GM21390 (cell line): ENCODE results near the gene COPA.
"Not testable (repeated sequence)": the region's sequence is repeated elsewhere in the genome, so short reads cannot be mapped to it uniquely, and the experiment has no call there.

ENCODE experiments used
- ATAC-seq: cut with Tn5 transposase; IDR thresholded peaks from one replicate; pipeline ENCODE4 v1.9.1; 2021; ENCODE audit not compliant: unreplicated experiment

The COPA gene

GRCh38 chr1:160342953-160343869 is at the start of gene COPA, which contains the start of gene NCSTN:
COPA (minus strand) TSS chr1:160343250; CDS start chr1:160343170, 80 bp downstream.
NCSTN (plus strand) TSS chr1:160343383; CDS start chr1:160343397, 14 bp downstream.
- ATAC-seq = peak; percentile 91

GRCh38 chr1:160388406-160388805 is 45.4 kb upstream of the COPA start:
- ATAC-seq = not testable (repeated sequence)

DNA sequence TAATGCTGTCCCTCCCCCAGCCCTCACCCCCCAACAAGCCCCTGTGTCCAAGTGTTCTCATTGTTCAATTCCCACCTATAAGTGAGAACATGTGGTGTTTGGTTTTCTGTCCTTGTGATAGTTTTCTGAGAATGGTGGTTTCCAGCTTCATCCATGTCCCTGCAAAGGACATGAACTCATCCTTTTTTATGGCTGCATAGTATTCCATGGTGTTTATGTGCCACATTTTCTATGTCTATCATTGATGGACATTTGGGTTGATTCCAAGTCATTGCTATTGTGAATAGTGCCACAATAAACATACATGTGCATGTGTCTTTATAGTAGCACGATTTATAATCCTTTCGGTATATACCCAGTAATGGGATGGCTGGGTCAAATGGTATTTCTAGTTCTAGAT is 41.8 kb upstream of the COPA start:
- not testable (repeated sequence) for ATAC-seq

GRCh38 chr1:160377585-160378206 is 34.6 kb upstream of the COPA start:
- no peak for ATAC-seq

GRCh38 chr1:160376525-160377131 is 33.6 kb upstream of the COPA start:
- no peak for ATAC-seq

- ATAC-seq = no peak
Measured at GRCh38 chr1:160375788-160376524, 32.9 kb upstream of the COPA start.

GRCh38 chr1:160374306-160375110 is 31.5 kb upstream of the COPA start:
- ATAC-seq = no peak

- no peak for ATAC-seq
Measured at GRCh38 chr1:160373696-160374095, 30.6 kb upstream of the COPA start.

- ATAC-seq = no peak
Measured at GRCh38 chr1:160371756-160372155, 28.7 kb upstream of the COPA start.

- no peak for ATAC-seq
Measured at GRCh38 chr1:160371346-160371631, 28.2 kb upstream of the COPA start.

DNA sequence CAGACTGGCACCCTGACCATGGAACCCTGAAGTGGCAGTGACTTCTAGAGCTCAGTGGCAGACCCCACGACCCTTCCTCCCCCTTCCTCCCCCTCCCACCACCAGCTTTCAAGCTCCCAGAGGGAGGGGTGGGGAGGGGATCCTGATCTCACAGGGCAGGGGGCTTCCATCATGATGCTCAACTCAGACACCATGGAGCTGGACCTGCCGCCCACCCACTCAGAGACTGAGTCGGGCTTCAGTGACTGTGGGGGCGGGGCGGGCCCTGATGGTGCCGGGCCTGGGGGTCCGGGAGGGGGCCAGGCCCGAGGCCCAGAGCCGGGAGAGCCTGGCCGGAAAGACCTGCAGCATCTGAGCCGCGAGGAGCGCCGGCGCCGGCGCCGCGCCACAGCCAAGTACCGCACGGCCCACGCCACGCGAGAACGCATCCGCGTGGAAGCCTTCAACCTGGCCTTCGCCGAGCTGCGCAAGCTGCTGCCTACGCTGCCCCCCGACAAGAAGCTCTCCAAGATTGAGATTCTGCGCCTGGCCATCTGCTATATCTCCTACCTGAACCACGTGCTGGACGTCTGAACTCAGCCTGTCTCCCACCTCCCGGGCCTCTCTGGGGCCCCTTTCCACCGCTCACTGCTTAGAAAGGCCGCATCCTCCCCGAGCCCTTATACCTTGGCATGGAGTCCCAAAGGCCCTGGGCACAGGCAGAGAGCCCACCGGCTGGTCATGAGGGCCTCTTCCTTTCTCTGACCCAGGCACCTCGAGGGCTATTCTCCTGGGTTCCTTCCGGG is 27.7 kb upstream of the COPA start:
- ATAC-seq = no peak

DNA sequence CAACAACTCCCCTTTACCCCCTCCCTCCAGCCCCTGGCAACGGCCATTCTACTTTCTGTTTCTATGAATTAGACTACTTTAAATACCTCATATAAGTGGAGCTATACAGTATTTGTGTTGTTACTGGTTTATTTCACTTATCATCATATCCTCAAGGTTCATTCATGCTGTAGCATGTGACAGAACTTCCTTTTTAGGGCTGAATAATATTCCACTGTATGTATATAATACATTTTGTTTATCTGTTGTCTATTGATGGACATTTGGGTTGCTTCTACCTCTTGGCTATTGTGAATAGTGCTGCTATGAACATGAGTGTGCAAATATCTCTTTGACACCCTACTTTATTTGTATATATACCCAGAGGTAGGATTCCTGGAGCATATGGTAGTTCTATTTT is 26.0 kb upstream of the COPA start:
- no peak for ATAC-seq

GRCh38 chr1:160367934-160368923 is 25.2 kb upstream of the COPA start:
- no peak for ATAC-seq

GRCh38 chr1:160367516-160367900 is 24.5 kb upstream of the COPA start:
- ATAC-seq = no peak

DNA sequence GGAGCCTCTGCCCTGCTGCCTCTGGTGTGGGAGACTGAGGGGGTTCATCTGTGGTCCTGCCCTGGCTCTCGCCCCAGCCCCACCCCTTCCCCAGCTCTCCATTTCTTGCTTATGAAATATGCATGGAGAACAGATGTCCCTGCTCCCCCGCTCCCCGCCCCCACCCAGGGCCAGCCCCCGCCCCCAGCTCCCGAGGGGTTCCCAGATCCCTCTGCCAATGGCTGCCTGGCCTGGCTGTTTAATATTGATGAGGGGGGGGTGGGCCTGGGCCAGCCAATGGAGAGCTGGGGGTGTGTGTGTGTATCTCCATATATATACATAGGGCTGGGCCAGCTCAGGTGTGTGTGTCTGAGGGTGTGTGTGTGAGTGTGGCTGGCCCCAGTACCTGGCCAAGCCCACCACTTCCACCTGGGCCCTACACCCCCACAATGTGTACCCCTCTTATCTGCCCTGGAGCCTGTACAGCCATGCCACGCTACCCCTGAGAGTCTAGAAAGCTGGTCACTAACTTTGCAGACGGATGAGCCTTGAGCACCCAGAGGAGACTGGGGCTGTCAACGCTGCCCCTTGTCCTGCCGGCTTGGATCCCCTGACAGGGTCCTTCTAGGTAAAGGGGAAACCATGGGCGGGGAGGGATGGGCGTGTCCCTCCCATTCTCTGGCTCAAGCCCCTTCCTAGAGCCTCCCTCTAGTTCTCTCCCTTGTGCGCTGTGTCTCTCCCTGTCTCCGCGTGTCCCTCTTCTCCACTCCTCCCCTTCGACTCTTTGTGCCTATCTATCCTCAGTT is 23.9 kb upstream of the COPA start, which contains the start of gene NHLH1:
Gene NHLH1, plus strand, starts transcription at position 341 of the 785 bp plus-strand sequence. CDS start 3,661 bp downstream, outside the sequence.
- no peak for ATAC-seq

- no peak for ATAC-seq
Measured at GRCh38 chr1:160365325-160365724, 22.3 kb upstream of the COPA start.

- no peak for ATAC-seq
Measured at GRCh38 chr1:160363951-160364735, 21.1 kb upstream of the COPA start.
